GM10847 (cell line): Measurements from ENCODE around the gene PLEKHA1.

Experiments used
- POLR2A ChIP-seq: IDR thresholded peaks from 2 replicates; pipeline ENCODE4 v1.6.1; 2011; ENCODE audit not compliant: insufficient read length; ENCODE audit errors: extremely low read depth

The PLEKHA1 gene

GRCh38 chr10:122342293-122343134 lies 32.0 kb upstream of the PLEKHA1 start:
- TF ChIP-seq POLR2A: no peak

- no peak for TF ChIP-seq POLR2A
Observed at GRCh38 chr10:122343135-122343800, 31.2 kb upstream of the PLEKHA1 start.

GRCh38 chr10:122343936-122344335 lies 30.6 kb upstream of the PLEKHA1 start:
- TF ChIP-seq POLR2A: no peak

- no peak for TF ChIP-seq POLR2A
Observed at GRCh38 chr10:122344741-122345258, 29.7 kb upstream of the PLEKHA1 start.

- TF ChIP-seq POLR2A: no peak
Observed at GRCh38 chr10:122346326-122346950, 28.1 kb upstream of the PLEKHA1 start.

GRCh38 chr10:122347170-122347841 lies 27.2 kb upstream of the PLEKHA1 start:
- TF ChIP-seq POLR2A: no peak

- TF ChIP-seq POLR2A: no peak
Observed at GRCh38 chr10:122348512-122348911, 26.0 kb upstream of the PLEKHA1 start.

GRCh38 chr10:122348935-122349361 lies 25.6 kb upstream of the PLEKHA1 start:
- no peak for TF ChIP-seq POLR2A

GRCh38 chr10:122349758-122350369 lies 24.6 kb upstream of the PLEKHA1 start:
- TF ChIP-seq POLR2A: no peak

GRCh38 chr10:122350893-122351292 lies 23.6 kb upstream of the PLEKHA1 start:
- no peak for TF ChIP-seq POLR2A

- no peak for TF ChIP-seq POLR2A
Observed at GRCh38 chr10:122352817-122353525, 21.5 kb upstream of the PLEKHA1 start.

GRCh38 chr10:122354383-122354782 lies 20.1 kb upstream of the PLEKHA1 start:
- TF ChIP-seq POLR2A: no peak

- TF ChIP-seq POLR2A: no peak
Observed at GRCh38 chr10:122357685-122358084, 16.8 kb upstream of the PLEKHA1 start.

- TF ChIP-seq POLR2A: no peak
Observed at GRCh38 chr10:122359621-122360020, 14.9 kb upstream of the PLEKHA1 start.

- no peak for TF ChIP-seq POLR2A
Observed at GRCh38 chr10:122361046-122361445, 13.5 kb upstream of the PLEKHA1 start.
